ENCODE measurements around the gene BNIP1.

DNA sequence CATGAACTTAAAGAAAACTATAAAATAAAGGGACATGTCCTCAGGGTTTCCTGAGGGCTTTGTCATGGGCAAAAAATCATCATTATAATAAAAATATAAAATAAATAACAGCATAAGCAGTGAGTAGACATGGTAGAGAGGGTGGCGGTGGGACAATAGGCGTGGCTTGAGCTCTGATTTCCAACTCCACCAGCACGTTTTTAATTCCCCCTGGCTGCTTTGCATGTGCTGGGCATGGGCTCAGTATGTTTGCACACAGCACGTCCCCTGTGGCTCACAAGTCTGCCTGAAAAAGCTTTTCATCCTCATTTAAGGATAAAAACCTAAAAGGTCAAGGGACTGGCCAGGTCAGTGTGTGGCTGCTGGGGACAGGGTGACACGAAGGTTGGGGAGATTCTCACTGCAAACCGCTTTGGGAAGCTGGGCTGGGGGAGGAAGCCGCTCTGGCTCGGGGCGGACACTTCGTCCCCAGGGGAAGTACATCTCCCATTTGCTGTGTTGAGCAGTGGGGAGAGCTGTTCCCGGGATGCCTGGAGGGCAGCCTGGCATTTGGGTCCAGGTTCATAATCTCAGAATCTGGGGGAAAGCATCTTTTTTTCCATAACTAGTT is 58.0 kb downstream of the BNIP1 start:
- TF ChIP-seq SMC3 (IDR thresholded peaks at IDR 0.05; ENCODE audit: low read depth, low read length): no peak
- TF ChIP-seq MXI1 (IDR thresholded peaks at IDR 0.05; ENCODE audit: borderline replicate concordance, low read depth, low read length): no peak
- TF ChIP-seq POLR2A (IDR thresholded peaks at IDR 0.05; ENCODE audit: low read depth, low read length): no peak
- TF ChIP-seq, protein P1, sequence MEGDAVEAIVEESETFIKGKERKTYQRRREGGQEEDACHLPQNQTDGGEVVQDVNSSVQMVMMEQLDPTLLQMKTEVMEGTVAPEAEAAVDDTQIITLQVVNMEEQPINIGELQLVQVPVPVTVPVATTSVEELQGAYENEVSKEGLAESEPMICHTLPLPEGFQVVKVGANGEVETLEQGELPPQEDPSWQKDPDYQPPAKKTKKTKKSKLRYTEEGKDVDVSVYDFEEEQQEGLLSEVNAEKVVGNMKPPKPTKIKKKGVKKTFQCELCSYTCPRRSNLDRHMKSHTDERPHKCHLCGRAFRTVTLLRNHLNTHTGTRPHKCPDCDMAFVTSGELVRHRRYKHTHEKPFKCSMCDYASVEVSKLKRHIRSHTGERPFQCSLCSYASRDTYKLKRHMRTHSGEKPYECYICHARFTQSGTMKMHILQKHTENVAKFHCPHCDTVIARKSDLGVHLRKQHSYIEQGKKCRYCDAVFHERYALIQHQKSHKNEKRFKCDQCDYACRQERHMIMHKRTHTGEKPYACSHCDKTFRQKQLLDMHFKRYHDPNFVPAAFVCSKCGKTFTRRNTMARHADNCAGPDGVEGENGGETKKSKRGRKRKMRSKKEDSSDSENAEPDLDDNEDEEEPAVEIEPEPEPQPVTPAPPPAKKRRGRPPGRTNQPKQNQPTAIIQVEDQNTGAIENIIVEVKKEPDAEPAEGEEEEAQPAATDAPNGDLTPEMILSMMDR (conservative IDR thresholded peaks at IDR 0.05; ENCODE audit: low read depth, low read length): no peak
- no peak for TF ChIP-seq CEBPB (IDR thresholded peaks at IDR 0.05; ENCODE audit: low read depth, low read length)
- TF ChIP-seq FOS (IDR thresholded peaks at IDR 0.05; ENCODE audit: low read depth, low read length): no peak
- TF ChIP-seq RAD21 (IDR thresholded peaks at IDR 0.05; ENCODE audit: low read length): no peak
- TF ChIP-seq CHD1 (IDR thresholded peaks at IDR 0.05; ENCODE audit: low read depth, low read length): no peak
- no peak for TF ChIP-seq RFX5 (IDR thresholded peaks at IDR 0.05; ENCODE audit: low read depth, low read length)
- TF ChIP-seq NFE2L2 (IDR thresholded peaks at IDR 0.05; ENCODE audit: low read depth, low read length): no peak
- TF ChIP-seq, protein P2, sequence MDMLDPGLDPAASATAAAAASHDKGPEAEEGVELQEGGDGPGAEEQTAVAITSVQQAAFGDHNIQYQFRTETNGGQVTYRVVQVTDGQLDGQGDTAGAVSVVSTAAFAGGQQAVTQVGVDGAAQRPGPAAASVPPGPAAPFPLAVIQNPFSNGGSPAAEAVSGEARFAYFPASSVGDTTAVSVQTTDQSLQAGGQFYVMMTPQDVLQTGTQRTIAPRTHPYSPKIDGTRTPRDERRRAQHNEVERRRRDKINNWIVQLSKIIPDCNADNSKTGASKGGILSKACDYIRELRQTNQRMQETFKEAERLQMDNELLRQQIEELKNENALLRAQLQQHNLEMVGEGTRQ (IDR thresholded peaks at IDR 0.05; ENCODE audit: low read depth, low read length): no peak
